ENCODE data around the gene DIS3L2. TPM values are rescaled to one million over a fixed set of nuclear protein-coding genes. Genes with fewer than 3 reads are reported as not detected.

Gene DIS3L2
- total and polyA plus RNA-seq, 2 of the 4 experiments (the other 2 are of a cell fraction): 14.7 to 19.2 TPM

- no peak overlapping the region for H2AK5ac ChIP-seq (ENCODE audit: low read depth, low read length)
- H3K4ac ChIP-seq (ENCODE audit: low read depth, low read length): no peak overlapping the region
- ChIA-PET POLR2A (ENCODE audit: unreplicated experiment) (interaction anchor here (0.5 kb wide), 1 partner anchor 127 kb away, joined by 3 read pairs; no protein-coding TSS in a partner anchor), CTCF (interaction anchor here (0.6 to 1.2 kb wide), 3 partner anchors 10 to 26 kb away, joined by 3 to 9 read pairs (median 4); no protein-coding TSS in a partner anchor)
- no TSS peak for BruUV-seq (replicated peaks)
- dilution Hi-C loops (cut with HindIII; ENCODE audit: low sequenced_read_pairs, unreplicated experiment): no loop called here
- H3K4me3 ChIP-seq (ENCODE audit: insufficient read depth, low read depth, low read length): no peak overlapping the region
- no peaks in the 10 kb centered on the region for H3K9me1 ChIP-seq (ENCODE audit: insufficient read depth, low read length)
- TF ChIP-seq CEBPB (IDR thresholded peaks at IDR 0.05; ENCODE audit: low read depth, low read length) (no peak), FOS (IDR thresholded peaks at IDR 0.05; ENCODE audit: low read depth, low read length) (no peak), MXI1 (IDR thresholded peaks at IDR 0.05; ENCODE audit: borderline replicate concordance, low read depth, low read length) (no peak), MAFK (IDR thresholded peaks at IDR 0.05; ENCODE audit: low read depth, low read length) (no peak), ELK1 (IDR thresholded peaks at IDR 0.05; ENCODE audit: borderline replicate concordance, low read depth, low read length) (no peak), BHLHE40 (IDR thresholded peaks at IDR 0.05; ENCODE audit: low read depth, low read length) (no peak), CTCF (conservative IDR thresholded peaks at IDR 0.05; ENCODE audit: low read depth, low read length) (no peak), USF2 (IDR thresholded peaks at IDR 0.05; ENCODE audit: low read depth, low read length) (no peak), SMC3 (IDR thresholded peaks at IDR 0.05; ENCODE audit: low read depth, low read length) (no peak), RAD21 (IDR thresholded peaks at IDR 0.05; ENCODE audit: low read length) (no peak), MAZ (IDR thresholded peaks at IDR 0.05; ENCODE audit: borderline replicate concordance, low read depth, low read length) (no peak), POLR2A (IDR thresholded peaks at IDR 0.05; ENCODE audit: low read depth, low read length) (no peak), NFE2L2 (IDR thresholded peaks at IDR 0.05; ENCODE audit: low read depth, low read length) (no peak)
- no peak overlapping the region for H2BK120ac ChIP-seq (ENCODE audit: low read depth, low read length)
- ATAC-seq (ENCODE audit: low read depth) (no peak), DNase-seq (no peak)
- no peak overlapping the region for H2AK9ac ChIP-seq (replicated peaks; ENCODE audit: low read depth, low read length, poor library complexity)
- no peak overlapping the region for H3K56ac ChIP-seq (ENCODE audit: extremely low read depth, insufficient read depth, low read length)
- peaks cover 2% of the 10 kb centered on the region; the same call in 1 of the 2 replicates for H3K9me3 ChIP-seq (ENCODE audit: control insufficient read depth, insufficient read depth, low read length)
- H2BK5ac ChIP-seq (ENCODE audit: low read depth, low read length, poor library complexity, severe bottlenecking): no peak overlapping the region
- H3K23ac ChIP-seq (ENCODE audit: low read depth, low read length): no peak overlapping the region
- no peak overlapping the region for H4K91ac ChIP-seq (ENCODE audit: insufficient read depth, low read depth, low read length)
- no peak overlapping the region for H4K5ac ChIP-seq (ENCODE audit: low read depth, low read length)
- in situ Hi-C loops (cut with MboI; ENCODE audit: low sequenced_read_pairs): no loop called here
- peaks cover 3% of the 10 kb centered on the region; the same call in 1 of the 2 replicates for H3K4me1 ChIP-seq (ENCODE audit: control insufficient read depth, insufficient read depth, low read length)
- intact Hi-C loops (cut with micrococcal nuclease): loop anchor here (5.0 kb wide), 1 partner anchor 39 kb away; no protein-coding TSS in a partner anchor
- no peak overlapping the region for H3K14ac ChIP-seq (replicated peaks; ENCODE audit: low read depth, low read length)
- H3K79me1 ChIP-seq (ENCODE audit: low read depth in 1 of 2, low read length in 2 of 2): no peaks in the 10 kb centered on the region
- no peak overlapping the region for H3K18ac ChIP-seq (ENCODE audit: low read depth, low read length)
- H3K27ac ChIP-seq (ENCODE audit: insufficient read depth, low read length): no peak overlapping the region
- 7% methylated on average over 11 of the region's 23 CpGs; no CpG with 5 or more reads in 1 of the 2 experiments for WGBS, 2 experiments (ENCODE audit: extremely low coverage in 2 of 2, insufficient read length in 1 of 2)
- no peak overlapping the region for H3K9ac ChIP-seq (ENCODE audit: low read depth, low read length)
- H4K20me1 ChIP-seq (ENCODE audit: insufficient read depth, low read length): no peaks in the 10 kb centered on the region; the same call in 1 of the 2 replicates
- no peak overlapping the region for H2BK20ac ChIP-seq (ENCODE audit: low read depth, low read length)
- peaks cover 84% of the 10 kb centered on the region for H3K27me3 ChIP-seq (ENCODE audit: control insufficient read depth, insufficient read depth, low read length)
- H4K8ac ChIP-seq (ENCODE audit: low read depth in 2 of 2, low read length in 2 of 2): no peak overlapping the region
- H2BK15ac ChIP-seq (ENCODE audit: low read depth, low read length): no peak overlapping the region
- no peaks in the 10 kb centered on the region for H3K36me3 ChIP-seq (ENCODE audit: control insufficient read depth, insufficient read depth, low read length)
- H2AFZ ChIP-seq (replicated peaks; ENCODE audit: low read length, poor library complexity): peak overlapping the region; percentile 76
- no peak overlapping the region for H3K4me2 ChIP-seq (ENCODE audit: low read depth, low read length)
Observed at GRCh38 chr2:232386490-232386739, 424.9 kb downstream of the DIS3L2 start.
